ENCODE measurements around the gene CAPS. TPM values are rescaled to one million over a fixed set of nuclear protein-coding genes. Genes with fewer than 3 reads are reported as not detected.

CAPS gene
- total RNA-seq, 2 donors from 2014 or later: 18.7 to 38.6 TPM

GRCh38 chr19:5910638-5910907 lies 3.5 kb upstream of the CAPS start:
- peaks cover 0 to 2% of the 10 kb centered on the region in 2 donors for H3K36me3 ChIP-seq (replicated peaks in 1 of 2; ENCODE audit: insufficient read depth in 1 of 2, low read depth in 2 of 2)
- no peaks in the 10 kb centered on the region for H3K27me3 ChIP-seq
- no peak overlapping the region for H3K4me3 ChIP-seq
- peaks cover 21% of the 10 kb centered on the region for H3K4me1 ChIP-seq
- intact Hi-C loops (cut with DNase I): no loop called here
- no peaks in the 10 kb centered on the region for H3K9me3 ChIP-seq
- DNase-seq: no peak
- H3K27ac ChIP-seq: no peak overlapping the region
- no peak for ATAC-seq
- 92% methylated on average over 1 of the region's 1 CpG for WGBS, 2 donors
- TF ChIP-seq POLR2A (IDR thresholded peaks at IDR 0.05) (no peak), CTCF (IDR thresholded peaks at IDR 0.05) (no peak)

GRCh38 chr19:5911366-5911765 lies 2.7 kb upstream of the CAPS start:
- 90 to 100% methylated on average over 1 of the region's 1 CpG for WGBS, 2 donors
- Histone ChIP-seq H3K4me1 (peaks cover 18% of the 10 kb centered on the region), H3K36me3 (replicated peaks in 1 of 2; ENCODE audit: insufficient read depth in 1 of 2, low read depth in 2 of 2) (peaks cover 0 to 2% of the 10 kb centered on the region in 2 donors), H3K4me3 (no peak overlapping the region), H3K27ac (no peak overlapping the region), H3K9me3 (no peaks in the 10 kb centered on the region), H3K27me3 (no peaks in the 10 kb centered on the region)
- TF ChIP-seq CTCF (IDR thresholded peaks at IDR 0.05) (no peak), POLR2A (IDR thresholded peaks at IDR 0.05) (no peak)
- ATAC-seq: no peak
- intact Hi-C loops (cut with DNase I): no loop called here
- no peak for DNase-seq

DNA sequence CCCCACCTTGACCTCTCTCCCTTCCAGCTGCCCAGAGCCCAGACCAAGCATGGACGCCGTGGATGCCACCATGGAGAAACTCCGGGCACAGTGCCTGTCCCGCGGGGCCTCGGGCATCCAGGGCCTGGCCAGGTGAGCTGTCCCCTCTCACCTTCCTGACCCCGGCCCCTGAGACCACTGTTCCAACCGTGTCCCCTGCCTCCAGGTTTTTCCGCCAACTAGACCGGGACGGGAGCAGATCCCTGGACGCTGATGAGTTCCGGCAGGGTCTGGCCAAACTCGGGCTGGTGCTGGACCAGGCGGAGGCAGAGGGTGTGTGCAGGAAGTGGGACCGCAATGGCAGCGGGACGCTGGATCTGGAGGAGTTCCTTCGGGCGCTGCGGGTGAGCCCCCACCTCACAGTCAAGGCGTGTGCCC lies 312 bp downstream of the CAPS start:
- intact Hi-C loops (cut with DNase I): no loop called here
- 62 to 72% methylated on average over 5 to 21 of the region's 22 CpGs for WGBS, 2 donors
- Histone ChIP-seq H3K9me3 (no peaks in the 10 kb centered on the region), H3K4me1 (peaks cover 16% of the 10 kb centered on the region), H3K4me3 (no peak overlapping the region), H3K27me3 (no peaks in the 10 kb centered on the region), H3K27ac (peak overlapping the region; percentile 23 to 79 (median 70)), H3K36me3 (replicated peaks in 1 of 2; ENCODE audit: insufficient read depth in 1 of 2, low read depth in 2 of 2) (peaks cover 0 to 28% of the 10 kb centered on the region in 2 donors)
- peak; percentile 39 for ATAC-seq
- no peak for DNase-seq
- no peak for TF ChIP-seq POLR2A (IDR thresholded peaks at IDR 0.05)
- TF ChIP-seq CTCF (IDR thresholded peaks at IDR 0.05): no peak

- no peak overlapping the region for H3K4me3 ChIP-seq
- peak; percentile 22 for ATAC-seq
Observed at GRCh38 chr19:5914946-5915781, 1.1 kb downstream of the CAPS start.

More at GRCh38 chr19:5914946-5915781, 1.1 kb downstream of the CAPS start:
- TF ChIP-seq POLR2A (IDR thresholded peaks at IDR 0.05) (no peak), CTCF (IDR thresholded peaks at IDR 0.05) (peak in 1 of 7 experiments; percentile 3)
- Histone ChIP-seq H3K4me1 (peaks cover 16% of the 10 kb centered on the region), H3K27me3 (no peaks in the 10 kb centered on the region), H3K36me3 (replicated peaks in 1 of 2; ENCODE audit: insufficient read depth in 1 of 2, low read depth in 2 of 2) (peaks cover 0 to 28% of the 10 kb centered on the region in 2 donors), H3K27ac (peak overlapping the region in 3 of 4 donors; percentile 64 to 79 (median 76)), H3K9me3 (no peaks in the 10 kb centered on the region)
- WGBS, 2 donors: 60 to 84% methylated on average over 9 to 42 of the region's 42 CpGs
- DNase-seq: peak; percentile 35 to 56 (median 48)
- intact Hi-C loops (cut with DNase I): no loop called here

Data from body of pancreas (tissue), 4 donors.